Keratinocyte (primary cell): ENCODE results near the gene ARMH1. TPM values are rescaled to one million over a fixed set of nuclear protein-coding genes. Genes with fewer than 3 reads are reported as not detected.

Source experiments
- DNase-seq: peaks from one replicate; pipeline ENCODE4 v3.0.0-alpha.2; 2011; ENCODE audit warnings: low read depth, missing footprints, low spot score
- FAIRE-seq: peaks from 2 replicates; lab custom pipeline; 2011; peaks lifted over from hg19 to GRCh38; lab: Jason Lieb, UNC
- H2AFZ ChIP-seq: 2 replicates; pipeline ENCODE4 v1.6.0; 2012; ENCODE audit warnings: low read length, control low read depth, inconsistent platforms; ENCODE audit not compliant: control insufficient read depth
- H3K27ac ChIP-seq: 2 replicates; pipeline ENCODE4 v1.5.1; 2011; ENCODE audit warnings: low read length; ENCODE audit not compliant: control insufficient read depth, insufficient read depth
- H3K27me3 ChIP-seq: 3 replicates; pipeline ENCODE4 v1.6.0; 2011; ENCODE audit warnings: low read length; ENCODE audit not compliant: control insufficient read depth, insufficient read depth; ENCODE audit errors: extremely low read depth
- H3K36me3 ChIP-seq, 2 experiments: 2 replicates in 1 of 2; 3 replicates in 1 of 2; pipeline ENCODE4 v1.5.1; 2011; ENCODE audit warnings: low read length in 2 of 2, mild to moderate bottlenecking in 1 of 2; ENCODE audit not compliant: control insufficient read depth in 2 of 2, insufficient read depth in 2 of 2; ENCODE audit errors: extremely low read depth in 1 of 2
- H3K4me1 ChIP-seq: 3 replicates; pipeline ENCODE4 v1.5.1; 2011; ENCODE audit warnings: low read length; ENCODE audit not compliant: control insufficient read depth, insufficient read depth; ENCODE audit errors: extremely low read depth
- H3K4me2 ChIP-seq: 3 replicates; pipeline ENCODE4 v1.6.0; 2011; ENCODE audit warnings: low read depth, low read length; ENCODE audit not compliant: control insufficient read depth, insufficient read depth; ENCODE audit errors: extremely low read depth
- H3K4me3 ChIP-seq, 3 experiments: fragments of 200-600 bp in 1 of 3; sonication (generic) in 1 of 3; 2 replicates in 2 of 3; 3 replicates in 1 of 3; pipeline ENCODE4 v1.5.1; 2011 to 2016; ENCODE audit warnings: low read length in 3 of 3, mild to moderate bottlenecking in 3 of 3, control low read depth in 2 of 3, inconsistent platforms in 1 of 3, low read depth in 1 of 3, mixed read lengths in 1 of 3, mixed run types in 1 of 3, moderate library complexity in 1 of 3; ENCODE audit not compliant: control insufficient read depth in 2 of 3, insufficient read depth in 2 of 3; ENCODE audit errors: extremely low read depth in 1 of 3
- H3K79me2 ChIP-seq: 2 replicates; pipeline ENCODE4 v1.6.0; 2012; ENCODE audit warnings: low read length; ENCODE audit not compliant: control insufficient read depth, insufficient read depth
- H3K9ac ChIP-seq: 3 replicates; pipeline ENCODE4 v1.6.0; 2011; ENCODE audit warnings: low read length; ENCODE audit not compliant: control insufficient read depth, insufficient read depth; ENCODE audit errors: extremely low read depth
- H3K9me1 ChIP-seq: 3 replicates; pipeline ENCODE4 v1.6.0; 2011; ENCODE audit warnings: low read length; ENCODE audit not compliant: control insufficient read depth, insufficient read depth; ENCODE audit errors: extremely low read depth
- H3K9me3 ChIP-seq: 2 replicates; pipeline ENCODE4 v1.5.1; 2012; ENCODE audit warnings: low read depth, low read length; ENCODE audit not compliant: control insufficient read depth
- H4K20me1 ChIP-seq: 3 replicates; pipeline ENCODE4 v1.6.0; 2011; ENCODE audit warnings: low read length; ENCODE audit not compliant: control insufficient read depth, insufficient read depth; ENCODE audit errors: extremely low read depth
- EZH2 ChIP-seq: IDR thresholded peaks from one replicate; pipeline ENCODE4 v1.6.1; 2012; ENCODE audit warnings: inconsistent platforms, mild to moderate bottlenecking, low read length, moderate library complexity
- dilution Hi-C: fragments of 300-500 bp; cut with MboI; formaldehyde crosslinking; loops from one replicate; pipeline ENCODE4 v1.7.0; 2020; ENCODE audit warnings: low sequenced_read_pairs; ENCODE audit not compliant: extremely low pct_ligation_motif_present
- polyA minus RNA-seq, 3 experiments: library from RNA; depleted of rRNA, polyadenylated mRNA; stranded (reverse); fragments of >200 nt; gene quantifications; 1 replicate in 1 of 3; 2 replicates in 1 of 3; 3 replicates in 1 of 3; pipeline ENCODE4 v1.2.3, GENCODE V29; 2011
- polyA plus RNA-seq, 5 experiments: library from polyadenylated mRNA; depleted of rRNA in 3 of 5; stranded (reverse) in 3 of 5; stranded (forward) in 1 of 5; unstranded in 1 of 5; fragments of >200 nt; gene quantifications; 1 replicate in 1 of 5; 2 replicates in 3 of 5; 3 replicates in 1 of 5; pipeline versions ENCODE4 v1.2.1 to v1.2.3, GENCODE V29; 2011 to 2012; ENCODE audit warnings: missing spikeins in 2 of 5, low read depth in 1 of 5, low replicate concordance in 1 of 5
- TF ChIP-seq, protein P1 (sequence below), 3 experiments: IDR thresholded peaks in 1 of 3; conservative IDR thresholded peaks in 1 of 3; optimal IDR thresholded peaks in 1 of 3; 2 replicates in 2 of 3; 3 replicates in 1 of 3; pipeline versions ENCODE3 to v1.5.1; 2011; ENCODE audit warnings: low read length in 3 of 3, mild to moderate bottlenecking in 3 of 3, moderate library complexity in 2 of 3, control low read depth in 1 of 3, inconsistent platforms in 1 of 3; ENCODE audit not compliant: insufficient read depth in 2 of 3; ENCODE audit errors: extremely low read depth in 1 of 3

Gene ARMH1
- polyA plus RNA-seq (0.19 to 1.5 TPM (median 0.22 TPM) in 3 replicates), polyA minus RNA-seq (not detected in 3 replicates)
- 0.56 TPM for polyA plus RNA-seq (2011; ENCODE audit: low read depth)
- polyA plus RNA-seq (2011; cell fraction: cytosol; rRNA removed): 0.18 and 0.19 TPM in 2 replicates
- polyA plus RNA-seq (2011; cell fraction: nucleus; rRNA removed): 5.0 and 9.1 TPM in 2 replicates
- polyA plus RNA-seq (2012; ENCODE audit: low replicate concordance): 0.28 and 0.33 TPM in 2 replicates
- not detected for polyA minus RNA-seq (2011; cell fraction: cytosol; rRNA and poly(A)+ RNA removed)
- polyA minus RNA-seq (2011; cell fraction: nucleus; rRNA and poly(A)+ RNA removed): 0.85 TPM in 1 of 2 replicates, not detected in the other

- peak; percentile 90 for DNase-seq
These were observed at the start of gene ARMH1, which contains the start of gene TMEM53 for GRCh38 chr1:44674113-44675000. TSS of gene ARMH1 (plus strand) at chr1:44674714. CDS start at chr1:44689698, 14,984 bp downstream. TSS of gene TMEM53 (minus strand) at chr1:44674481. CDS start at chr1:44674391, 90 bp downstream.

GRCh38 chr1:44625348-44625747, 49.2 kb upstream of the ARMH1 start:
- dilution Hi-C loops: no loop called here
- FAIRE-seq: no peak
- H2AFZ ChIP-seq: peak overlapping the region; percentile 2

More at GRCh38 chr1:44674113-44675000, at the start of gene ARMH1, which contains the start of gene TMEM53:
- Histone ChIP-seq H3K9ac (peak within 1 kb of the TSS; percentile 87), H3K9me1 (peaks cover 2% of the 10 kb centered on the region), H3K27me3 (no peaks in the 10 kb centered on the region), H3K27ac (peak within 1 kb of the TSS; percentile 90), H4K20me1 (no peaks in the 10 kb centered on the region), H3K4me3 (peak within 1 kb of the TSS; percentile 62 to 84 (median 82)), H3K4me1 (peaks cover 17% of the 10 kb centered on the region), H3K9me3 (no peaks in the 10 kb centered on the region), H3K4me2 (peak within 1 kb of the TSS; percentile 88), H3K79me2 (no peaks in the 10 kb centered on the region), H3K36me3 (no peaks in the 10 kb centered on the region), H2AFZ (peak within 1 kb of the TSS; percentile 98)
- FAIRE-seq: peak; percentile 36
- dilution Hi-C loops: no loop called here
- no peak for TF ChIP-seq EZH2
- TF ChIP-seq, protein P1, sequence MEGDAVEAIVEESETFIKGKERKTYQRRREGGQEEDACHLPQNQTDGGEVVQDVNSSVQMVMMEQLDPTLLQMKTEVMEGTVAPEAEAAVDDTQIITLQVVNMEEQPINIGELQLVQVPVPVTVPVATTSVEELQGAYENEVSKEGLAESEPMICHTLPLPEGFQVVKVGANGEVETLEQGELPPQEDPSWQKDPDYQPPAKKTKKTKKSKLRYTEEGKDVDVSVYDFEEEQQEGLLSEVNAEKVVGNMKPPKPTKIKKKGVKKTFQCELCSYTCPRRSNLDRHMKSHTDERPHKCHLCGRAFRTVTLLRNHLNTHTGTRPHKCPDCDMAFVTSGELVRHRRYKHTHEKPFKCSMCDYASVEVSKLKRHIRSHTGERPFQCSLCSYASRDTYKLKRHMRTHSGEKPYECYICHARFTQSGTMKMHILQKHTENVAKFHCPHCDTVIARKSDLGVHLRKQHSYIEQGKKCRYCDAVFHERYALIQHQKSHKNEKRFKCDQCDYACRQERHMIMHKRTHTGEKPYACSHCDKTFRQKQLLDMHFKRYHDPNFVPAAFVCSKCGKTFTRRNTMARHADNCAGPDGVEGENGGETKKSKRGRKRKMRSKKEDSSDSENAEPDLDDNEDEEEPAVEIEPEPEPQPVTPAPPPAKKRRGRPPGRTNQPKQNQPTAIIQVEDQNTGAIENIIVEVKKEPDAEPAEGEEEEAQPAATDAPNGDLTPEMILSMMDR (optimal IDR thresholded peaks at IDR 0.05 in 1 of 3, IDR thresholded peaks at IDR 0.05 in 1 of 3, conservative IDR thresholded peaks at IDR 0.05 in 1 of 3; ENCODE audit: extremely low read depth in 1 of 3, insufficient read depth in 2 of 3, low read length in 3 of 3): peak in 1 of 3 experiments; percentile 3

More at GRCh38 chr1:44625348-44625747, 49.2 kb upstream of the ARMH1 start:
- TF ChIP-seq, protein P1 (optimal IDR thresholded peaks at IDR 0.05 in 1 of 3, IDR thresholded peaks at IDR 0.05 in 1 of 3, conservative IDR thresholded peaks at IDR 0.05 in 1 of 3; ENCODE audit: extremely low read depth in 1 of 3, insufficient read depth in 2 of 3, low read length in 3 of 3): no peak
- no peak for TF ChIP-seq EZH2
- Histone ChIP-seq H3K27me3 (no peaks in the 10 kb centered on the region), H3K36me3 (no peaks in the 10 kb centered on the region), H3K4me3 (no peak overlapping the region), H3K9me3 (no peaks in the 10 kb centered on the region), H3K27ac (no peak overlapping the region), H3K79me2 (no peaks in the 10 kb centered on the region), H3K4me1 (peaks cover 11% of the 10 kb centered on the region), H3K9ac (no peak overlapping the region), H4K20me1 (no peaks in the 10 kb centered on the region), H3K9me1 (no peaks in the 10 kb centered on the region), H3K4me2 (no peak overlapping the region)
- DNase-seq: no peak
